Testis (tissue), 3 donors: ENCODE results near the gene LUZP2. TPM values are rescaled to one million over a fixed set of nuclear protein-coding genes. Genes with fewer than 3 reads are reported as not detected.

ENCODE experiments used
- DNase-seq: peaks from one replicate; pipeline ENCODE4 v3.0.0-alpha.2; 2019
- H3K27ac ChIP-seq, 2 donors: fragments of 200-600 bp; sonication (generic); one replicate each; pipeline ENCODE4 v1.5.1; 2019
- H3K27me3 ChIP-seq: fragments of 200-600 bp; sonication (generic); one replicate; pipeline ENCODE4 v1.5.1; 2019
- H3K36me3 ChIP-seq: fragments of 200-600 bp; sonication (generic); one replicate; pipeline ENCODE4 v1.5.1; 2017; ENCODE audit warnings: low read depth; ENCODE audit errors: missing control alignments
- H3K4me1 ChIP-seq: fragments of 200-600 bp; sonication (generic); one replicate; pipeline ENCODE4 v1.5.1; 2019
- H3K4me3 ChIP-seq, 2 donors: fragments of 200-600 bp; sonication (generic); one replicate each; pipeline ENCODE4 v1.5.1; 2017 to 2019
- H3K9me3 ChIP-seq: fragments of 200-600 bp; sonication (generic); one replicate; pipeline ENCODE4 v1.5.1; 2017
- CTCF ChIP-seq, 3 experiments: fragments of 450-650 bp in 2 of 3; fragments of 200-600 bp in 1 of 3; sonication (generic) in 1 of 3; IDR thresholded peaks; one replicate each; pipeline ENCODE4 v1.5.1; 2016 to 2019; ENCODE audit warnings: antibody characterized with exemption in 3 of 3, mild to moderate bottlenecking in 2 of 3, moderate library complexity in 1 of 3
- POLR2A ChIP-seq: fragments of 450-650 bp; IDR thresholded peaks from one replicate; pipeline ENCODE4 v1.6.1; 2017; ENCODE audit warnings: antibody characterized with exemption, mild to moderate bottlenecking, moderate library complexity
- WGBS, 2 donors: methylation state at CpG; one replicate each; pipeline ENCODE4 v1.1.5; 2018; 5-methylcytosine and 5-hydroxymethylcytosine counted together
- intact Hi-C: fragments of 100-400 bp; cut with DNase I; formaldehyde crosslinking; loops from one replicate; pipeline ENCODE4 v1.15.1; 2023; ENCODE audit warnings: low total_unique reads
- polyA plus RNA-seq: library from polyadenylated mRNA; stranded (reverse); fragments of 350-450 nt; fragmentation: Illumina TruSeq; extraction: RNeasy Lipid Tissue Mini Kit (QIAGEN cat#74804); gene quantifications from one replicate; pipeline ENCODE4 v1.2.3, GENCODE V29; 2014; ENCODE audit warnings: low read depth, low replicate concordance; ENCODE audit not compliant: insufficient read depth
- total RNA-seq, 2 donors: library from RNA; depleted of rRNA; stranded (reverse); fragments of >200 nt; gene quantifications; one replicate each; pipeline ENCODE4 v1.2.3, GENCODE V29; 2016

LUZP2 gene
- total and polyA plus RNA-seq, 3 donors from 2014 or later = 0.63 to 0.98 (median 0.74) TPM

GRCh38 chr11:24828938-24829605, 332.2 kb downstream of the LUZP2 start:
- Histone ChIP-seq H3K36me3 (no peaks in the 10 kb centered on the region), H3K27ac (no peak overlapping the region), H3K4me3 (no peak overlapping the region), H3K9me3 (no peaks in the 10 kb centered on the region), H3K4me1 (peaks cover 2% of the 10 kb centered on the region), H3K27me3 (no peaks in the 10 kb centered on the region)
- 31 to 38% methylated on average over 2 of the region's 2 CpGs for WGBS, 2 donors
- intact Hi-C loops = no loop called here
- no peak for DNase-seq
- TF ChIP-seq POLR2A (no peak), CTCF (IDR thresholded peaks at IDR 0.05) (no peak)

- Histone ChIP-seq H3K4me1 (peaks cover 2% of the 10 kb centered on the region), H3K9me3 (no peaks in the 10 kb centered on the region), H3K4me3 (no peak overlapping the region), H3K27me3 (no peaks in the 10 kb centered on the region), H3K27ac (no peak overlapping the region), H3K36me3 (no peaks in the 10 kb centered on the region)
- 62 to 65% methylated on average over 9 of the region's 9 CpGs for WGBS, 2 donors
- intact Hi-C loops = no loop called here
- no peak for DNase-seq
- TF ChIP-seq CTCF (IDR thresholded peaks at IDR 0.05) (no peak), POLR2A (no peak)
These were observed 336.7 kb downstream of the LUZP2 start for GRCh38 chr11:24833573-24833972.

- H3K4me3 ChIP-seq = no peak overlapping the region
- H3K27ac ChIP-seq = no peak overlapping the region
- H3K36me3 ChIP-seq = no peaks in the 10 kb centered on the region
- intact Hi-C loops = no loop called here
- 60 to 65% methylated on average over 2 of the region's 2 CpGs for WGBS, 2 donors
- no peaks in the 10 kb centered on the region for H3K4me1 ChIP-seq
- DNase-seq = no peak
- H3K27me3 ChIP-seq = no peaks in the 10 kb centered on the region
- TF ChIP-seq POLR2A = no peak
- no peak for TF ChIP-seq CTCF (IDR thresholded peaks at IDR 0.05)
- no peaks in the 10 kb centered on the region for H3K9me3 ChIP-seq
These were observed 340.3 kb downstream of the LUZP2 start for GRCh38 chr11:24837112-24837511.

GRCh38 chr11:24842308-24842707, 345.5 kb downstream of the LUZP2 start:
- WGBS, 2 donors = 62 to 65% methylated on average over 2 of the region's 2 CpGs
- H3K9me3 ChIP-seq = no peaks in the 10 kb centered on the region
- H3K36me3 ChIP-seq = no peaks in the 10 kb centered on the region
- no peak for DNase-seq
- no peaks in the 10 kb centered on the region for H3K4me1 ChIP-seq
- no peak overlapping the region for H3K27ac ChIP-seq
- H3K27me3 ChIP-seq = no peaks in the 10 kb centered on the region
- TF ChIP-seq CTCF (IDR thresholded peaks at IDR 0.05) (no peak), POLR2A (no peak)
- no peak overlapping the region for H3K4me3 ChIP-seq
- intact Hi-C loops = no loop called here

GRCh38 chr11:24844406-24844805, 347.6 kb downstream of the LUZP2 start:
- no peaks in the 10 kb centered on the region for H3K9me3 ChIP-seq
- no peak overlapping the region for H3K4me3 ChIP-seq
- H3K27ac ChIP-seq = no peak overlapping the region
- no peaks in the 10 kb centered on the region for H3K36me3 ChIP-seq
- intact Hi-C loops = no loop called here
- H3K27me3 ChIP-seq = no peaks in the 10 kb centered on the region
- H3K4me1 ChIP-seq = no peaks in the 10 kb centered on the region
- no peak for TF ChIP-seq CTCF (IDR thresholded peaks at IDR 0.05)
- no peak for TF ChIP-seq POLR2A
- DNase-seq = no peak
- WGBS, 2 donors = 80% methylated on average over 1 of the region's 1 CpG; no CpG with 5 or more reads in 1 of the 2 donors
